ENCODE measurements around the gene FAXDC2.
"Not testable (repeated sequence)": the region's sequence is repeated elsewhere in the genome, so short reads cannot be mapped to it uniquely, and the experiment has no call there.

FAXDC2 gene

GRCh38 chr5:154841273-154841661 lies 9.1 kb downstream of the FAXDC2 start:
- TF ChIP-seq CTCF (conservative IDR thresholded peaks at IDR 0.05; ENCODE audit: control insufficient read depth, insufficient read depth, low read depth, low read length) = no peak
- no peak overlapping the region for H3K4me3 ChIP-seq (ENCODE audit: control insufficient read depth, low read depth, low read length)
- no peak for DNase-seq (ENCODE audit: low read depth)

DNA sequence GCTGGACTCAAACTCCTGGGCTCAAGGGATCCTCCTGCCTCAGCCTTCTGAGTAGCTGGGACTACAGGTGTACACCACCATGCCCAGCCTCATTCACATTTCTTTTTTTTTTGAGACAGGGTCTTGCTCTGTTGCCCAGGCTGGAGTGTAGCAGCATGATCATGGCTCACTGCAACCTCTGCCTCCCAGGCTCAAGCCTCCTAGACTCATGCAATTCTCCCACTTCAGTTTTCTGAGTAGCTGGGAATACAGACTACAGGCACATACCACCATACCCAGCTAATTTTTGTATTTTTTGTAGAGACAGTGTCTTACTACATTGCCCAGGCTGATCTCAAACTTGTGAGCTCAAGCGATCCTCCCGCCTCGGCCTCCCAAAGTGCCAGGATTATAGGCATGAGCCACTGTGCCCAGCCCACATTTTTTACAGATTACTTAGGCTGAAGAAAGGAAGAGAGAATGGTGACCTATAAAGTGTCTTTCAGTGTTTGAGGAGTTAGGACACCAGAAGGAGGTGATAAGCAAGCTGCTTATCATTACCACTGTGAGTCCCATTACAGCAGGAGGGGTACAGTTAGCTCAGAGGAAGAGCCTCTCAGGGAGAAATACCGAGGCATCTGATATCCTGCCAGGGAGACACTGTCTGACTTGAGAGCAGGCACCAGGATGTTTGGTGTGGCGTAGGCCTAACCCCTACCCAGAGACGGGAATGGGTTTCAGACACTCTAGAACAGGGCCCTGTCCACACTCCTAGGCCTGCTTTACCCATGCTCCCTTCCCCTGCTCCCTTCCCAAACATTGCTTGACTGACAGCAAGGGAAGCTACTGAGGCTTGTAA lies 9.7 kb downstream of the FAXDC2 start:
- DNase-seq (ENCODE audit: low read depth) = no peak
- H3K4me3 ChIP-seq (ENCODE audit: control insufficient read depth, low read depth, low read length) = no peak overlapping the region
- TF ChIP-seq CTCF (conservative IDR thresholded peaks at IDR 0.05; ENCODE audit: control insufficient read depth, insufficient read depth, low read depth, low read length) = no peak

DNA sequence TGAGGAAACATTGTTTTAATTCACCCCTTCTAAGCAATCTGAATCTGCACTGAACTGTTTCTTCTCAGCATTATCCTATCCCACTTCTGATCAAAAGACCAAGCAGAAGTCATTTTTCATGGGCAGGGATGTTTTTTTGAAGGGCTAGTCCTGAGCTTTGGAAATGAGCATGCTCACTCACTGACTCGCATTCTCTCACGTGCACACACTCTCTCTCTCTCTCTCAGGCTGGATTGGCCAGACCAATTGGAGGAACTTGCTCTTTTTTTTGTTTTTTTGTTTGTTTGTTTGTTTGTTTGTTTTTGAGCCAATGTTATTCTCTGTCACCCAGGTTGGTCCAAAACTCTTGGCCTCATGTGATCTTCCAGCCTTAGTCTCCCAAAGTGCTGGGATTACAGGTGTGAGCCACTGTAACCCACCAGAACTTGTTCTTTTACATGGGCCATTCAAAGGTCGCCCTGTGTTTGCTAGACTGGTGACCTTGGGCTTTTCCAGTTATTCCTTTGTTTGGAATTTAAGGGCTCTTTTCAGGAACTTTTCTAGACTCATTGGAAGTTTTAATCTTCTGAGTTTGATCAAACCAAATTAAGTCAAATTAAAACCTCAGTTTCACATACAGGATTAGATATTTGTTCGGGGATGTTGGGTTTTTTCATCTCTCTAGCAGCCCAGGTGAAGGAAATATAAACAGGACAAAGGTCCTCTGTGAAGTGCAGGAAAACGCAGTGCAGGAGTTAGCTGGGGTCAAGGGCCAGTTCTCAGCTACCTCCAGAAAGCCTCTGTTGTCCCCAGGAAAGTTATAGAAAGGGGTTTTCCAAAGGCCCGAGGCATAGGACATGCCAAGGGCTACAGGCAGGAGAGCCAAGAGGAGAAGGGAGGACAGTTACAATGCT lies 13.1 kb downstream of the FAXDC2 start:
- no peak for DNase-seq (ENCODE audit: low read depth)
- H3K4me3 ChIP-seq (ENCODE audit: control insufficient read depth, low read depth, low read length) = no peak overlapping the region
- no peak for TF ChIP-seq CTCF (conservative IDR thresholded peaks at IDR 0.05; ENCODE audit: control insufficient read depth, insufficient read depth, low read depth, low read length)

- no peak for TF ChIP-seq CTCF (conservative IDR thresholded peaks at IDR 0.05; ENCODE audit: control insufficient read depth, insufficient read depth, low read depth, low read length)
- no peak overlapping the region for H3K4me3 ChIP-seq (ENCODE audit: control insufficient read depth, low read depth, low read length)
- DNase-seq (ENCODE audit: low read depth) = no peak
Observed at GRCh38 chr5:154836225-154836624, 14.2 kb downstream of the FAXDC2 start.

DNA sequence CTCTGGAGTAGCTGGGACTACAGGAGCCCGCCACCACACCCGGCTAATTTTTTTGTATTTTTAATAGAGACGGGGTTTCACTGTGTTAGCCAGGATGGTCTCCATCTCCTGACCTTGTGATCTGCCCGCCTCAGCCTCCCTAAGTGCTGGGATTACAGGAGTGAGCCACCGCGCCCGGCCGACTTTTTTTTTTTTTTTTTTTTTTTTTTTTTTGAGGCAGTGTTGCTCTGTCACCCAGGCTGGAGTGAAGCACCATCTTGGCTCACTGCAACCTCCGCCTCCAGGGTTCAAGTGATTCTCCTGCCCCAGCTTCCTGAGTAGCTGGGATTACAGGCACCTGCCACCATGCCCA lies 14.7 kb downstream of the FAXDC2 start:
- not testable (repeated sequence) for H3K4me3 ChIP-seq (ENCODE audit: control insufficient read depth, low read depth, low read length); DNase-seq (ENCODE audit: low read depth)

- TF ChIP-seq CTCF (conservative IDR thresholded peaks at IDR 0.05; ENCODE audit: control insufficient read depth, insufficient read depth, low read depth, low read length) = no peak
- DNase-seq (ENCODE audit: low read depth) = no peak
- H3K4me3 ChIP-seq (ENCODE audit: control insufficient read depth, low read depth, low read length) = no peak overlapping the region
Observed at GRCh38 chr5:154834053-154834452, 16.4 kb downstream of the FAXDC2 start.

GRCh38 chr5:154832804-154833203 lies 17.6 kb downstream of the FAXDC2 start:
- not testable (repeated sequence) for H3K4me3 ChIP-seq (ENCODE audit: control insufficient read depth, low read depth, low read length); DNase-seq (ENCODE audit: low read depth)

All from fibroblast of mammary gland (primary cell).